ENCODE data around the gene MAMLD1. TPM values are rescaled to one million over a fixed set of nuclear protein-coding genes. Genes with fewer than 3 reads are reported as not detected.

The MAMLD1 gene
- total RNA-seq, 1 donor from 2014 or later: 7.0 TPM

DNA sequence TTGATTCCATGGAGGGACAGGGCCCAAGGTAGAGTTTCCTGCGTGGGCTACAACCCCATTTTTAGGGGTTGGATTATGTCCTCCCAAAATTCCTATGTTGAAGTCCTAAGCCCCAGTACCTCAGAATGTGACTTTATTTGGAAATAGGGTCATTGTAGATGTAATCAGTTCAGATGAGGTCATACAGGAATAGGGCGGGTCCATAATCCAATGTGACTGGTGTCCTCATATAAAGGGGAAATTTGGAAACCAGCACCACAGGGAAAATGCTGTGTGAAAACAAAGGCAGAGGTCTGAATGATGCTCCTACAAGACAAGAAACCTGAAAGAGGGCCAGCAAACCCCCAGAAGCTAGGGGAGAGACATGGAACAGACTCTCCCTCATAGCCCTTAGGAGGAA lies 31.1 kb upstream of the MAMLD1 start:
- TF ChIP-seq, protein P1, sequence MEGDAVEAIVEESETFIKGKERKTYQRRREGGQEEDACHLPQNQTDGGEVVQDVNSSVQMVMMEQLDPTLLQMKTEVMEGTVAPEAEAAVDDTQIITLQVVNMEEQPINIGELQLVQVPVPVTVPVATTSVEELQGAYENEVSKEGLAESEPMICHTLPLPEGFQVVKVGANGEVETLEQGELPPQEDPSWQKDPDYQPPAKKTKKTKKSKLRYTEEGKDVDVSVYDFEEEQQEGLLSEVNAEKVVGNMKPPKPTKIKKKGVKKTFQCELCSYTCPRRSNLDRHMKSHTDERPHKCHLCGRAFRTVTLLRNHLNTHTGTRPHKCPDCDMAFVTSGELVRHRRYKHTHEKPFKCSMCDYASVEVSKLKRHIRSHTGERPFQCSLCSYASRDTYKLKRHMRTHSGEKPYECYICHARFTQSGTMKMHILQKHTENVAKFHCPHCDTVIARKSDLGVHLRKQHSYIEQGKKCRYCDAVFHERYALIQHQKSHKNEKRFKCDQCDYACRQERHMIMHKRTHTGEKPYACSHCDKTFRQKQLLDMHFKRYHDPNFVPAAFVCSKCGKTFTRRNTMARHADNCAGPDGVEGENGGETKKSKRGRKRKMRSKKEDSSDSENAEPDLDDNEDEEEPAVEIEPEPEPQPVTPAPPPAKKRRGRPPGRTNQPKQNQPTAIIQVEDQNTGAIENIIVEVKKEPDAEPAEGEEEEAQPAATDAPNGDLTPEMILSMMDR (conservative IDR thresholded peaks at IDR 0.05): no peak
- Mint-ChIP-seq H3K9me3 (peaks cover 7% of the 10 kb centered on the region), H3K4me1 (ENCODE audit: unreplicated experiment) (no peaks in the 10 kb centered on the region), H3K36me3 (no peaks in the 10 kb centered on the region), H3K27ac (no peak overlapping the region), H3K27me3 (peaks cover 3% of the 10 kb centered on the region), H3K4me3 (no peak overlapping the region)
- no peak for DNase-seq (ENCODE audit: extremely low spot score, unreplicated experiment)

DNA sequence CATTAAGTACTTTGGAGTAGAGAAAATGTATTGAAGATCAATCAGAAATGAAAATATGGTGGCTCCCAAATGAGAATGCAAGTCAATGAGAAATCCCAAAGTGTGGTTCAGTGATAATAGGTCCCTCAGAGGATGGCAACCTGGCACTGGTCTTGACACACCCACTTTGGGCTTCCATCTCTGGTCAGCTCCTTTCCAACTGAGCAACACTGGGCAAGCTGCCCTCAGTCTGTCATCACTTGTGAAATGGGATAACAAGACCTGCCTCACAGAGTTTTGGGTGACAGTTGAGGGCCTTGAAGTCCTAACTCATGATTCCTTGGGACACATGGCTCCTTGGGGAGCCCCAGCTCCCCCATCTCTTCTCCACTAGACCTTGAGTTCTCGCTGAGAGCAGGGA lies 29.0 kb upstream of the MAMLD1 start:
- Mint-ChIP-seq H3K27ac (no peak overlapping the region), H3K27me3 (peaks cover 5% of the 10 kb centered on the region), H3K9me3 (peaks cover 7% of the 10 kb centered on the region)

DNA sequence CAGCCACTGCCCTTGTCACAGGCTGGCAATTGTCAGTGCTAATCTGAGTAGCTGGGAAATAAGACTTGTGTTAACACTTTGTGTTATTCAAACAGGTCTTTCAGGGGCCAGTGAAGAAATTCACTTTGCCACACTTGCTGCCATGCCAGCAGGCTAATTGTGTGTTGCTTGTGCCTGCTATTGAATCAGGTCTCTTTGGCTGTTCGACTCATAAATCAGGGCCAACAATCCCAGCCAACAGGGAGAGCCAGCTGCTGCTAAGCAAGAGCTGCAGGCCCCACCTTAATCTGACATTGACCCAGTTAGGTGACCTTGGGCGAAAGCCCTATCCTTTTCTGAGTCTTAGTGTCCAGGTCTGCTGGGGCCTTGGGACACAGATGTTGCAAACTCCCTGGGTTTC lies 28.1 kb upstream of the MAMLD1 start:
- Mint-ChIP-seq H3K4me3 (no peak overlapping the region), H3K36me3 (no peaks in the 10 kb centered on the region), H3K4me1 (ENCODE audit: unreplicated experiment) (no peaks in the 10 kb centered on the region), H3K9me3 (peaks cover 7% of the 10 kb centered on the region), H3K27ac (no peak overlapping the region), H3K27me3 (peaks cover 5% of the 10 kb centered on the region)
- DNase-seq (ENCODE audit: extremely low spot score, unreplicated experiment): no peak
- TF ChIP-seq, protein P1 (conservative IDR thresholded peaks at IDR 0.05): no peak

More for the DNA sequence above, 29.0 kb upstream of the MAMLD1 start:
- no peaks in the 10 kb centered on the region for H3K36me3 Mint-ChIP-seq
- TF ChIP-seq, protein P1 (conservative IDR thresholded peaks at IDR 0.05): no peak
- DNase-seq (ENCODE audit: extremely low spot score, unreplicated experiment): no peak
- H3K4me1 Mint-ChIP-seq (ENCODE audit: unreplicated experiment): no peaks in the 10 kb centered on the region
- H3K4me3 Mint-ChIP-seq: no peak overlapping the region

GRCh38 chrX:150337026-150337425 lies 26.1 kb upstream of the MAMLD1 start:
- Mint-ChIP-seq H3K27ac (no peak overlapping the region), H3K4me1 (ENCODE audit: unreplicated experiment) (no peaks in the 10 kb centered on the region), H3K4me3 (no peak overlapping the region), H3K9me3 (peaks cover 7% of the 10 kb centered on the region), H3K27me3 (peaks cover 5% of the 10 kb centered on the region), H3K36me3 (no peaks in the 10 kb centered on the region)
- TF ChIP-seq, protein P1 (conservative IDR thresholded peaks at IDR 0.05): no peak
- no peak for DNase-seq (ENCODE audit: extremely low spot score, unreplicated experiment)

DNA sequence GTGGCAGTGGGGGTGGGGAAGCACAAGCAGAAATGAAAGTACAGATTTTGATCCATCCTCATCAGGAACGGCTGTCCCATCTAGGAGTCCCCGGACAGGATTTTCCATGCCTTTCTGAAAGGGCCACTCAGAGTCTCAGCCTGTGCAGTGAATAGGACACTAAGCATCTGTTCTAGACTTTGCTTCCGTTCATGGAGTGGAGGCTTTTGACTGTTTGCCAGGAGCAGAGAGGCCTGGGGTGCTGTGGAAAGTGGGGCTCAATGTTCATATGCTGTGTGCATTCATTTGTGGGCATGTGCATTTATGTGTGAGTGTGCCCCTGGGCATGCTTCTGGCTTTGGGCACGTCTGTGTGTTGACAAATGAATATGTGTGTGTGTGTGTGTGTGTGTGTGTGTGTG lies 25.6 kb upstream of the MAMLD1 start:
- H3K27me3 Mint-ChIP-seq: peaks cover 5% of the 10 kb centered on the region
- no peak for DNase-seq (ENCODE audit: extremely low spot score, unreplicated experiment)
- peaks cover 7% of the 10 kb centered on the region for H3K9me3 Mint-ChIP-seq
- H3K36me3 Mint-ChIP-seq: no peaks in the 10 kb centered on the region
- H3K27ac Mint-ChIP-seq: no peak overlapping the region
- TF ChIP-seq, protein P1 (conservative IDR thresholded peaks at IDR 0.05): no peak
- H3K4me3 Mint-ChIP-seq: no peak overlapping the region
- no peaks in the 10 kb centered on the region for H3K4me1 Mint-ChIP-seq (ENCODE audit: unreplicated experiment)

- H3K4me1 Mint-ChIP-seq (ENCODE audit: unreplicated experiment): no peaks in the 10 kb centered on the region
- H3K9me3 Mint-ChIP-seq: no peaks in the 10 kb centered on the region
- no peak overlapping the region for H3K27ac Mint-ChIP-seq
- TF ChIP-seq, protein P1 (conservative IDR thresholded peaks at IDR 0.05): no peak
- peaks cover 5% of the 10 kb centered on the region for H3K27me3 Mint-ChIP-seq
- H3K4me3 Mint-ChIP-seq: no peak overlapping the region
- DNase-seq (ENCODE audit: extremely low spot score, unreplicated experiment): no peak
- H3K36me3 Mint-ChIP-seq: no peaks in the 10 kb centered on the region
Observed at GRCh38 chrX:150338615-150339014, 24.5 kb upstream of the MAMLD1 start.

Measured in type B pancreatic cell (in vitro differentiated cells).